GM19468 (cell line): ENCODE data around the gene NCAPD2.
"Not testable (repeated sequence)": the region's sequence is repeated elsewhere in the genome, so short reads cannot be mapped to it uniquely, and the experiment has no call there.

Experiments used
- ATAC-seq: cut with Tn5 transposase; IDR thresholded peaks from one replicate; pipeline ENCODE4 v1.9.1; 2021; ENCODE audit warnings: mild to moderate bottlenecking, moderate library complexity, moderate number of reproducible peaks; ENCODE audit not compliant: unreplicated experiment; ENCODE audit errors: extremely low read depth

The NCAPD2 gene

DNA sequence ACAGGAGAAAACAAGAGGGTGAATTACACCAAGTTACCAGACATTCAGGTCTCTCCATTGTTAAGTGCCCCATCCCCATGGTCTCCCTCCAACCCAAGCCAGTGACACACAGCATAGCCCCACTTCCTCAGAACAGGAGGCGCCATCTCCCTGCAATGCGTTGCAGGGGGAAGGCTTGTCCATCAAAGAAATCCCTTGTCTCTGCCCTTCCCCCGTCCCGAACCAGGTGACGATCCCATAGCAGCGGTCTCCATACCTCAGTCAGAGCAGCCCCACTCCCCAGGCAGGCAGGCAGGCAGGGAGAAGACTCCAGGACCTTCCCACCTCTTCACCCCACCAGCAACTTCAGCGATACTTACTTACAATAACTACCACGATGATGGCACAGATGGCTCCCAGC lies 29.4 kb upstream of the NCAPD2 start:
- no peak for ATAC-seq

DNA sequence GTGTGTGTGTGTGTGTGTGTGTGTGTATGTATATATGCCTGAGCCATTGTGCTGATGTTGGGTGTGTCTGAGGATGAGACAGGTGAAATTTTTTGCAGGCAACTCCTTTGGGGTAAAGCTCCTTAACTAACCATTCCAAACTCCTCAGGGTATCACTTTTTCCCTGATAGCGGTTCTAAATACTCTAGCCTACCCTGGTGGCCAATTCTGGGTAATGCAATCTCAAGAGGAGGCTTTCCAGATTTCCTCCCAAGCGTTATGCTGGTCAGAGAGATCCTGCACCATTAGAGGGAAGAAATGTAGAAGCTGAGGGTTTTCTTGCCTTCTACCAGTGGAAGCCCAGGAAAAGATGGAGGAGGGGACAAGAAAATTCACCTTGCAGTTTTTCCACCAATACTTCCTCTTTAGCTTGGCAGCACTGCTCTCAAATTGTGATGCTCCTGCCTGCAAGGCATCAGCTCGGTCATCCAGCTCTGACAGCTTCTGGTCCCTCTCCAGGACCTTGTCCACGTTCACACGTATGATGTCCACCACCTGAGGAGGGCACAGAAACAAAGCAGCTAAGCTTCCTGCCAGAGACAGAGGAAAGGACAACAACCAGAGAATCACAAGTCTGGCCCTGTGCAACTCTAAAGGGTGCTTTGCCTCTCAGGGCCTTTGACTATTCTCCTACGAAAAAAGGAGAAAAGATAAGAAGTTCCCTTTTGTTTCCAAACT lies 28.3 kb upstream of the NCAPD2 start:
- no peak for ATAC-seq

DNA sequence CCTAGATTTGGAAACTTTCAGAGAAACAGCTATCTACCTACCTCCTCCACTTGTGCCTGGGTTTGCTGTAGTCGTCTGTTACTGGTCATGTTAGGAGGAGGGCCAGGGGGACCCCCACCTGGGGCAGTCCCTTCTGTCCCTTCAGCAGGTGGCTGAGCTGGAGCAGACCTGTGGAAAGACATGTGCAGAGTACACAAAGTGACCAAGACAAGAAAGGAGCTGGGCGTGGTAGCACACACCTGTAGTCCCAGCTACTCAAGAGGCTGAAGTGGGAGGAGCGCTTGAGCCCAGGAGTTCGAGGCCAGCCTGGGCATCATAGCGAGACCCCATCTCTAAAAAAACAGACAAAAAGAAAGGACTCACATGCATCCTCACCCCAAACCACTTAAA lies 27.7 kb upstream of the NCAPD2 start:
- no peak for ATAC-seq

DNA sequence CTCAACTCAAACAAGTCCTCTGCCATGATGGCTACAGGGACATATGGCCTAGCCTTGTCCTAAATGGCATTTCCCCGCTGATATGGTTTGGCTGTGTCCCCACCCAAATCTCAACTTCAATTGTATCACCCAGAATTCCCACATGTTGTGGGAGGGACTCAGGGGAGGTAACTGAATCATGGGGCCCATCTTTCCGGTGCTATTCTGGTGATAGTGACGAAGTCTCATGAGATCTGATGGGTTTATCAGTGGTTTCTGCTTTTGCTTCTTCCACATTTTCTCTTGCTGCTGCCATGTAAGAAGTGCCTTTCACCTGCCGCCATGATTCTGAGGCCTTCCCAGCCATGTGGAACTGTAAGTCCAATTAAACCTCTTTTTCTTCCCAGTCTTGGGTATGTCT lies 27.2 kb upstream of the NCAPD2 start:
- not testable (repeated sequence) for ATAC-seq

DNA sequence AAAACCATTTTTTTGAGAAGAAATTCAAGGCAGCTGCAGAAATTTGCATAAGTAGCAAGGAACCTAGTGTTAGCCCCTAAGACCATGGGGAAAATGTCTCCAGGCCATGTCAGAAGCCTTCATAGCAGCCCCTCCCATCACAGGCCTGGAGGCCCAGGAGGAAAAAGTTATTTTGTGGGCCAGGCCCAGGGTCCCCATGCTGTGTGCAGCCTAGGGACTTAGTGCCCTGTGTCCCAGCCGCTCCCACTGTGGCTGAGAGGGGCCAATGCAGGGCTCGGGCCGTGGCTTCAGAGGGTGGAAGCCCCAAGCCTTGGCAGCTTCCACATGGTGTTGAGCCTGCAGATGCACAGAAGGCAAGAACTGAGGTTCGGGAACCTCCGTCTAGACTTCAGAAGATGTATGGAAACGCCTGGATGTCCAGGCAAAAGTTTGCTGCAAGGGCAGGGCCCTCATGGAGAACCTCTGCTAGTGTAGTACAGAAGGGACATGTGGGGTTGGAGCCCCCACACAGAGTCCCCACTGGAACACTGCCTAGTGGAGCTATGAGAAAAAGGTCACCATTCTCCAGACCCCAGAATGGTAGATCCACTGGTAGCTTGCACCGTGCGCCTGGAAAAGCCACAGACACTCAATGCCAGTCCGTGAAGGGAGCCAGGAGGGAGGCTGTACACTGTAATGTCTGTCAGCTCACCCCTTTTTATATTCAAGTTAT lies 26.2 kb upstream of the NCAPD2 start:
- not testable (repeated sequence) for ATAC-seq

DNA sequence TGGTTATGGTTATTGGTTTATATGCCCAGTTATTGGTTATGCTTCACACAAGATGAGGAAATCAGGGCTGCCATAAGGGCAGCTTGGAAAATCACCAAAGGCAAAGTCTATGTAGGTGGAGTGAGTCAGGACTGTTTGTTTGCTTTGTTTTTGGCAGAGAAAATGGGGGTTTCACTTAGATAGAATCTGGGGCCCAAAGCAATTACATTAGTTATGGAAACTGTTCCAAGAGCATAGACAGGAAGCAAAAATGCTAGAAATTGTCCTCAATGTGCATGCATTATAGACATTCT lies 25.7 kb upstream of the NCAPD2 start:
- ATAC-seq, result no peak

DNA sequence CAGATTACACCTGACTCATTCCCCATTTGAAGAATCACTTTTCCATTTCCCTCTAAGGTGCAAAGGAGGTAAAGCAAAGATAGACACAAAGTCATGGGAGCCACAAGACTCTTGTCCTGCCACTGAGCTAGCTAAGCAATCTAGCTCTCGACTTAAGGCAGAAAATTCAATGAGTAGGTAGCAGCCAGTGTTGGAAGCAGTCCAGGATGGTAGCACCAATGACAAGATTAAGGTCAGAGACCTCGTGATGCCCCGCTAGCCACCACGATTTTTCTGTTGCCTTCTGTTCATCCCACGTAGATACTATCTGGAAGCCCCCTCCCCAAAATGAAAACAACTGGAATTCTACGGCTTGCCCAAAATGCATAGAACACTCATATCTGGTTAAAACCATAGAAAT lies 24.8 kb upstream of the NCAPD2 start:
- no peak for ATAC-seq

DNA sequence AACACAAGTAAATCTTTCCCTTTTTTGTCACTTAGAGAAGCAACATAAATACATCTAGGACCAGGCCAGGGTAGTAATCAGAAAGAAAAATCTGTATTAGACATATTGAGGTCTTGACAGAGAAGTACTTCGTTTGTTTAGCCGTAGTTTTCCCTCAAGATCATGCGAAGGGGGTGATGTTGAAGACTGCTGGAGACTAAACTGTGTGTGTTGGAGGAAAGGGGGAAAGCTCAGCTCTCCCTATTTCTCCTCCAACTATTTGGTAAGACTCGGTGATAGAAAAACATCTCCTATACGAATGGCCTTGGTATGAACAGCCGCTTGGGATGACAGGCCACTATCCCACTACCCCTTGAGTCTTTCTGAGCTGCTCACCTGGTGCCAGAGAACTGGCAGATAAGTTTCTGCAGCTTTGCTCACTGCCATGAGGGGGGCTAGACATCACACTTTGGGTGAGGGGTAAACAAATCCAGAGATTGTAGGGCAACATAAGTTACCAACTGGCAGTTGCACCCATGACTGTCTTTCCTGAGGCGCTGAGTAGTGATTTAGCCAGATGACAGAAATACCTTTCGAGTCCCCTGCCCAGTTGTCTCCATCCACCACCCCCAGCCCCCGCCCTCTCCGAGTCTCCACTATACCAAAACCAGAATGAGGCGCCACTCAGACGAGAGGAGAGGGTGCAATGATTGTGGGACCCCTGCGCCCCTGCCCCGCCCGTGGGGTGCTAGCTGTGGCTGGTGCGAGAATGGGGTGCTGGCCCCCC lies 24.1 kb upstream of the NCAPD2 start:
- ATAC-seq, result no peak

DNA sequence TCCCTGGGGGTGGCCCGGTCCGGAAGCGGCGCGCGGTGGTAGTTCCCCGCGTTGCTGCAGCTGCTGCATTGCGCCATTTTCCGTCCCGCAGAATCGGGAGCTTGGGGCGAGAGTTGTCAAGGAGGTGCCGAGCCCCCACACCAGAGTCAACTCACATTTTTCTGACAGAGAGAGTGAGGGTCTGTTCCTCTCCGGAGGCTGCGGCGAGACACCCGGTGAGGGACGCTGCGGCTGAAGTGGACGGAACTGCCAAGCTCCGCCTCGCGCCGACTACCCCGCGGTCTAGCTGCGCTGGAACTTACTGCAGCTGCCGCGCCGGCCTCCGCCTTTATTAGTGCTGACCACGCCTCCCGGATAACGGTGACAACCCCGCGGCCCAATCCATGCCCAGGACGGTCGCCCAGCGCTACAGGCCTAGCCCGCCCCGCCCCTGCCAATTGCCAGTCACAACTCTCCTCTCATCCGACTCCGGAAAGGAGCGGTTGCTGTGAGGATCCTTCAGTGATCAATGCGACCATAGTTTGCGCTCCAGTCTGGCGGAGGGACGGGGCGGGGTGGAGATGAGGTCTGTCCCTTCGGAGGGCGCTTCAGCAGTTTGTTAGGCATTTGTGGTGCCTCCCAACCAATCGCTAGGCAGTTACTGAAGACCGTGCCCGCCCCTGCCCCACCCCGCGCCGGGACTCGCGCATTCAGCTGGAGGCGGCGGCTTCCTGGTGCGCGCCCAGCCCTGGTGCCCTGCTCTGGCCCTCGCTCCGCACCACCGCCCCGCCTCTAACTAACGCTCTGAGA lies 23.3 kb upstream of the NCAPD2 start, which contains the start of gene VAMP1:
Gene VAMP1, minus strand, starts transcription at position 303 of the 789 bp plus-strand sequence. Its CDS starts 146 bp downstream, at position 157.
- ATAC-seq, result peak; percentile 71

DNA sequence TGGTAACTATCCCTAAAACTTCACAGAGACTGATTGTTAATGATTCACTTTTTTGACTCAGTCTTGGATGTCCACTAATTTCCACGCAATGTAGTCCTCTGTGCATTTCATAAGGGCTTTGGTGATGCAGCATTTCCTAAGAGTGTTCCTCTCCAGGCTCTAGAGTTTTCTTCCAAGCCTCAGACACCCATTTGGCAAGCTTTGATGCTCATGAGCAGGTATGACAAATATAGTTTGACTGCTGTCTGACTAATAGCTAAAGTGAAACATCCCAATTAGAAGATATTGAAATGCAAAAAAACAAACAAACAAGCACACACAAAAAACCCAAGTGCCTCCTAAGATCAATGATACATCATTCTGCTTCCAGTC lies 21.9 kb upstream of the NCAPD2 start:
- no peak for ATAC-seq

DNA sequence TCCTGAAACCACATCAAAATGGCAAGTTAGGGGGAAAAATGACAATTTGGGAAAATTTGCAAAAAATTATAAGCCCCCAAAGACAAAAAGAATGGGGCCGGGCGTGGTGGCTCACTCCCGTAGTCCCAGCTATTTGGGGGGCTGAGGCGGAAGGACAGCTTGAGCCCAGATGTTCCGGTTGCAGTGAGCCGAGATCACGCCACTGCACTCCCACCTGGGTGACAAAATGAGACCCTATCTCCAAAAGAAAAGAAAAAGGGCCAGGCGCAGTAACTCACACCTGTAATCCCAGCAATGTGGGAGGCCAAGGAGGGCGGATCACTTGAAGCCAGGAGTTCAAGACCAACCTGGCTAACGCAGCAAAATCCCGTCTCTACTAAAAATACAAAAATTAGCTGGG lies 21.4 kb upstream of the NCAPD2 start:
- ATAC-seq, result no peak

DNA sequence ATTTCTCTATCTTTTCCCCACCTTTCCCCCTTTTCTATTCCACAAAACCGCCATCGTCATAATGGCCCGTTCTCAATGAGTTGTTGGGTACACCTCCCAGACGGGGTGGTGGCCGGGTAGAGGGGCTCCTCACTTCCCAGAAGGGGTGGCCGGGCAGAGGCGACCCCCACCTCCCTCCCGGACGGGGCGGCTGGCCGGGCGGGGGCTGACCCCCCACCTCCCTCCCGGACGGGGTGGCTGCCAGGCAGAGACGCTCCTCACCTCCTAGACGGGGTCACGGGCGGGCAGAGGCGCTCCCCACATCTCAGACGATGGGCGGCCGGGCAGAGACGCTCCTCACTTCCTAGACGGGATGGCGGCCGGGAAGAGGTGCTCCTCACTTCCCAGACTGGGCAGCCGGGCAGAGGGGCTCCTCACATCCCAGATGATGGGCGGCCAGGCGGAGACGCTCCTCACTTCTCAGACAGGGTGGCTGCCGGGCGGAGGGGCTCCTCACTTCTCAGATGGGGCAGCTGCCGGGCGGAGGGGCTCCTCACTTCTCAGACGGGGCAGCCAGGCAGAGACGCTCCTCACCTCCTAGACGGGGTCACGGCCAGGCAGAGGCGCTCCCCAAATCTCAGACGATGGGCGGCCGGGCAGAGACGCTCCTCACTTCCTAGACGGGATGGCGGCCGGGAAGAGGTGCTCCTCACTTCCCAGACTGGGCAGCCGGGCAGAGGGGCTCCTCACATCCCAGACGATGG lies 18.5 kb upstream of the NCAPD2 start:
- not testable (repeated sequence) for ATAC-seq

DNA sequence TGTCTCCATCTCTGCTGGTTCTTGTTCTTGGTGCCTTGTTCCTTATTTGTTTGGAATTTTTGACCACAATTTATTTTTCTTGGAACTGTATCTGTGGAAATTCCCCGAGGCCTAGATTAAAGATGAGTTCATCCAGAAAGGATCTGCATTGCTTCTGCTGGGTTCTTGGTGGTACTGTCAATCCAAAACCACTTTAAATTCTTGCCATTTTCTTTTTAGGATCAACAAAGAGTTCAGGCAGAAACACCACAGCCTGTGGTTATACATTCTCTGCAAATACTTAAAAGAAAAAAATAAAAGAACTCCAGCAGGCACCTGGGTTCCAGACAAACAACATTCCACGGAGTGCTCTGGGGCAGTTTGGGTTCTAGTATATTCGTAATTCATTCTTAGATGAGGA lies 17.4 kb upstream of the NCAPD2 start:
- ATAC-seq, result no peak

DNA sequence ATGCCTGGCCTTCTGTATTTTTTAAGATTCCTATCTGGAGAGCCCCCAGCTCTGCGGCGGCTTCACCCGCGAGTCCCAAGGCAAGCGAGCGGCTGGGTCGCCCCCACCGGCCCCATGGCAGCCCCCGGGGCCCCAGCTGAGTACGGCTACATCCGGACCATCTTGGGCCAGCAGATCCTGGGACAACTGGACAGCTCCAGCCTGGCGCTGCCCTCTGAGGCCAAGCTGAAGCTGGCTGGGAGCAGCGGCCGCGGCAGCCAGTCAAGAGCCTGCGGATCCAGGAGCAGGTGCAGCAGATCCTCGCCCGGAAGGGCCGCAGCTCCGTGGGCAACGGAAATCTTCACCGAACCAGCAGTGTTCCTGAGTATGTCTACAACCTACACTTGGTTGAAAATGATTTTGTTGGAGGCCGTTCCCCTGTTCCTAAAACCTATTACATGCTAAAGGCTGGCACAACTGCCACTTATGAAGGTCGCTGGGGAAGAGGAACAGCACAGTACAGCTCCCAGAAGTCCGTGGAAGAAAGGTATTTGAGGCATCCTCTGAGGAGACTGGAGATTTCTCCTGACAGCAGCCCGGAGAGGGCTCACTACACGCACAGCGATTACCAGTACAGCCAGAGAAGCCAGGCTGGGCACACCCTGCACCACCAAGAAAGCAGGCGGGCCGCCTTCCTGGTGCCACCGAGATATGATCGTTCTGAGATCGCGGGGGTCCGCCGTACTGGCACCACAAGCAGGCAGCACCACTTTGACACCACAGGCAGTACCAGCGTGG lies 16.1 kb upstream of the NCAPD2 start:
- ATAC-seq, result not testable (repeated sequence)

DNA sequence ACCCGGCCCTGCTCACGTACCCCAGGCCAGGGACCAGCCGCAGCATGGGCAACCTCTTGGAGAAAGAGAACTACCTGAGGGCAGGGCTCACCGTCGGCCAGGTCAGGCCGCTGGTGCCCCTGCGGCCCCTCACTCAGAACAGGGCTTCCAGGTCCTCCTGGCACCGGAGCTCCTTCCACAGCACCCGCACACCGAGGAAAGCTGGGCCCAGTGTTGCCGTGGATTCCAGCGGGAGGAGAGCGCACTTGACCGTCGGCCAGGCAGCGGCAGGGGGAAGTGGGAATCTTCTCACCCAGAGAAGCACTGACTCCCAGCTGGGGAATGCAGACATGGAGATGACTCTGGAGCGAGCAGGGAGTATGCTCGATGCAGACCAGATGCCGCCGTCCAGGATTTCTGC lies 15.5 kb upstream of the NCAPD2 start:
- ATAC-seq, result no peak

DNA sequence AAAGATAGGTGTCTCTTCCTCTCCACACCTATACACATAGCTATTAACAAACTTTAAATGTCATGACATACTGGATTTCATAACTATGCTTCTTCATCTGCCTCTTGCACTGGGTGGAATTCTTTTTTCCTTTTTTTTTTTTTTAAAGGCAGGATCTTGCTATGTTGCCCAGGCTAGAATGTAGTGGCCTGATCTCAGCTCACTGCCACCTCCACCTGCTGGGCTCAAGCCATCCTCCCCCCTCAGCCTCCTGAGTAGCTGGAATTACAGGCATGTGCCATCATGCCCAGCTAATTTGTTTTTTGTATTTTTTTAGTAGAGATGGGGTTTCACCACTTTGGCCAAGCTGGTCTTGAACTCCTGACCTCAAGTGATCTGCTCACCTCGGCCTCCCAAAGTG lies 5.7 kb upstream of the NCAPD2 start:
- no peak for ATAC-seq

DNA sequence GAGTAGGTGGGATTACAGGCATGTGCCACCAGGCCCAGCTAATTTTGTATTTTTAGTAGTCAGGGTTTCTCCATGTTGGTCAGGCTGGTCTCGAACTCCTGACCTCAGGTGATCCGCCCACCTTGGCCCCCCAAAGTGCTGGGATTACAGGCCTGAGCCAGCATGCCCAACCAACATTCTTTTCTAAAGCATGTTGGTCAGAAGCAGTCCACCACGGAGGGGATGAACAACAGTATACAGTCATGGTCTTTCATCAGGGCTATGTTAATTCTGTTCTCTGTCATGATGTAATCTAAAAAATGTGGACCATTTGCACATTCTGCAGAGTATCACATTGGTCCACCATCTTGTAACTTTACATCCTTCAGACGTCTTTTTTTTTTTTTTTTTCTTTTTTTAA lies 4.5 kb upstream of the NCAPD2 start:
- ATAC-seq, result no peak

DNA sequence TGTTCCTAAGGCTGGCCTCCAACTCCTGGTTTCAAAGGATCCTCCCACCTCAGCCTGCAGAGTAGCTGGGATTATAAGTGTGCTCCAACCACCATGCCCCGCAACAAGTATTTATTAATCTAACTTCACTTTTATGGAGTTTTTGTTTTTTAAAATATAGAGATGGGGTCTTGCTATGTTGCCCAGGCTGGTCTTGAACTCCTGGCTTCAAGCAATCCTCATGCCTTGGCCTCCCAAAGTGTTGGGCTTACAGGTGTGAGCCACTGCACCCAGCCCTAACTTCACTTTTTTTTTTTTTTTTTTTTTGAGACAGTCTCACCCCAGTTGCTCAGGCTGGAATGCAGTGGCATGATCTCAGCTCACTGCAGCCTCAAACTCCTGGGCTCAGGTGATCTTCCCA lies 3.2 kb upstream of the NCAPD2 start:
- ATAC-seq, result not testable (repeated sequence)

DNA sequence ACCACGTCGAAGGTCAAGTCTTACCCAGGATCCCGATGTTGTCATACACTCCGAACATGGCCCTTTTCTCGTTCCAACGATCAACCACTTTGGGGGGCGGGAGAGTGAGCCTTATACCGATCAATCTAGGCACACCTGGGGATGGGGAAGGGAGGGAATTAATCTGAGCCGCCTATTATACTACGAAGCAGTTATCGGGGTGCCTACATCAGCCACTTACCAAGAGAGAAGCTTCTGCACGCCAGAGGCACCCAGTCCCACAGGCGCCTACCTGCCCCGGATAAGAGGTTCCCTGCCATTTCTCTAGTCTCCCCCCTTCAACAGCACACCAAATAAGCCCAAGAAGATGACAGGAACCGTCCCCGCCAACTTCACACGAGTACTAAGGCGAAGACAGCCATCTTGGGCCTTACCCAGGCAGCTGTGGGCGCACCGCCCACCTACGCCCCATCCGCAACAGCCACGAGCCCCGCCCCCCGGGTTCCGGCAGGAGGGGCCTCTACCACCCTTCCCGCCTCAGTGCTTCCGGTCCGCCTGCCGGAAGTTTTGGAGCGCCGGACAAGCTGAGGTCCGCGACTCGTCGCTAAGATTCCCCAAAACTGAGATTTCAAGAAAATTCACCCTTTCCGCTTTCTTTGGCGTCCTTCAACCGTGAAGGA lies 935 bp upstream of the NCAPD2 start, which contains the start of gene MRPL51:
Gene MRPL51, minus strand, starts transcription at position 425 of the 659 bp plus-strand sequence. Its CDS starts 126 bp downstream, at position 299.
- ATAC-seq, result peak; percentile 53
